ENCODE results near the gene TESMIN. TPM values are rescaled to one million over a fixed set of nuclear protein-coding genes. Genes with fewer than 3 reads are reported as not detected.

Gene TESMIN
- total RNA-seq, 1 donor from 2014 or later, result not detected

DNA sequence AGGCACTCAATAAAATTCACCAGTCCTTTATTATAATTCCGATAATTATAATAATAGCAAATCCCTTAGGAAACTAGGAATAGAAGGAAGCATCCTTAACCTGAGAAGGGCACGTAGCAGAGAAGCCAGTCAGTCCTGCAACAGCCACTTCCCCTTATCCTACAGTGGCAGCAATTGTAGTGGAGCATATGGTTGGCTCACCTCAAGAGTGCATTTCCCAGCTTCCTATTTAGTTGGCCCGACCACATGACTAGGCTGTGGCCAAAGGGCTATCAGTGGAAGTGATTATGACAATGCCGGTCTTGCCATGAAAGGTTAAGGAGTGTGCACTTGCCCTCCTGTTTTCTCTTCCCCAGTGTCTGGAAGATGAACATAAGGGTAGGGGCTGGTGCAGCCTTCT is 27.0 kb downstream of the TESMIN start:
- peaks cover 0 to 5% of the 10 kb centered on the region in 2 donors for H3K9me3 ChIP-seq
- TF ChIP-seq, protein P1, sequence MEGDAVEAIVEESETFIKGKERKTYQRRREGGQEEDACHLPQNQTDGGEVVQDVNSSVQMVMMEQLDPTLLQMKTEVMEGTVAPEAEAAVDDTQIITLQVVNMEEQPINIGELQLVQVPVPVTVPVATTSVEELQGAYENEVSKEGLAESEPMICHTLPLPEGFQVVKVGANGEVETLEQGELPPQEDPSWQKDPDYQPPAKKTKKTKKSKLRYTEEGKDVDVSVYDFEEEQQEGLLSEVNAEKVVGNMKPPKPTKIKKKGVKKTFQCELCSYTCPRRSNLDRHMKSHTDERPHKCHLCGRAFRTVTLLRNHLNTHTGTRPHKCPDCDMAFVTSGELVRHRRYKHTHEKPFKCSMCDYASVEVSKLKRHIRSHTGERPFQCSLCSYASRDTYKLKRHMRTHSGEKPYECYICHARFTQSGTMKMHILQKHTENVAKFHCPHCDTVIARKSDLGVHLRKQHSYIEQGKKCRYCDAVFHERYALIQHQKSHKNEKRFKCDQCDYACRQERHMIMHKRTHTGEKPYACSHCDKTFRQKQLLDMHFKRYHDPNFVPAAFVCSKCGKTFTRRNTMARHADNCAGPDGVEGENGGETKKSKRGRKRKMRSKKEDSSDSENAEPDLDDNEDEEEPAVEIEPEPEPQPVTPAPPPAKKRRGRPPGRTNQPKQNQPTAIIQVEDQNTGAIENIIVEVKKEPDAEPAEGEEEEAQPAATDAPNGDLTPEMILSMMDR (IDR thresholded peaks at IDR 0.05), result no peak
- H3K4me1 ChIP-seq, result no peaks in the 10 kb centered on the region
- H3K27me3 ChIP-seq, result no peaks in the 10 kb centered on the region
- no peaks in the 10 kb centered on the region for H3K36me3 ChIP-seq
- H3K4me3 ChIP-seq, result no peak overlapping the region
- intact Hi-C loops (cut with DNase I), result no loop called here
- no peak overlapping the region for H3K27ac ChIP-seq
- DNase-seq (ENCODE audit: low spot score in 2 of 2), result no peak

DNA sequence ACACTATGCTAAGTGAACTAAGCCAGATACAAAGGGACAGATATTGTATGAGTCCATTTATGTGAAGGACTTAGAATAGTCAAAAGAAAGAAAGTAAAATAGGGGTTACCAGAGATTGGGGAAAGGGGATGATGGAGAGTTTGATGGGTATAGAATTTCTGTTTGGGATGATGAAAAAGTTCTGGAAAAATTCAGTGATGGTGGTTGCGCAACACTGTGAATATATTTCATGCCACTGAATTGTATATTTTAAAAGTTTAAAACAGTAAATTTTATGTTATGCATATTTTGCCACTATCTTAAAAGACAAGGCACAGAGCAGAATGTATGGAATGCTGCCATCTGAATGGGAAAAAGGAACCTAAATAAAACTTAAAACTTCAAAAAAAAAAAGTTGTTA is 29.2 kb downstream of the TESMIN start:
- Histone ChIP-seq H3K4me1 (no peaks in the 10 kb centered on the region), H3K36me3 (no peaks in the 10 kb centered on the region), H3K27ac (no peak overlapping the region), H3K27me3 (no peaks in the 10 kb centered on the region), H3K4me3 (no peak overlapping the region), H3K9me3 (peaks cover 0 to 5% of the 10 kb centered on the region in 2 donors)
- no peak for DNase-seq (ENCODE audit: low spot score in 2 of 2)
- intact Hi-C loops (cut with DNase I), result no loop called here
- TF ChIP-seq, protein P1 (IDR thresholded peaks at IDR 0.05), result no peak

DNA sequence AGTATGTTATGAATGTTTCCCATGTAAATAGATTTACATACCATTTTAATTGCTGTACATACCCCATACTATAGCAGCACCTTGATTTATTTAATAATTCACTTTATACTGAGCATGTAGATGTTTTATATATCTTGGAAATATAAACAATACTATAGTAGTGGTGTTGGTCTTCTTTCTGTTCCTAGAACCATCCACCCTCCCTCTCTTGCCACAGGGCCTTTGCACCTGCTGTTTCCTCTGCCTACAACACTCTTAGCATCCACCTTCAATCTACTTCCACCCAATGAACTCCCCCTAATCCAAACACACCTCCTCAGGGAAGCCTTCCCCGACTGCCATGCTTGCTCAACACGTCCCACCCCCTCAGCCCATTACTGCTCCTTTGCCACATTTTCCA is 30.2 kb downstream of the TESMIN start:
- intact Hi-C loops (cut with DNase I), result no loop called here
- Histone ChIP-seq H3K27me3 (no peaks in the 10 kb centered on the region), H3K27ac (no peak overlapping the region)

GRCh38 chr11:68715456-68716122 is 35.7 kb downstream of the TESMIN start:
- peaks cover 0 to 5% of the 10 kb centered on the region in 2 donors for H3K9me3 ChIP-seq
- H3K4me3 ChIP-seq, result no peak overlapping the region
- TF ChIP-seq, protein P1 (IDR thresholded peaks at IDR 0.05), result no peak
- H3K27ac ChIP-seq, result no peak overlapping the region
- intact Hi-C loops (cut with DNase I), result no loop called here
- DNase-seq (ENCODE audit: low spot score in 2 of 2), result no peak
- H3K4me1 ChIP-seq, result no peaks in the 10 kb centered on the region
- H3K27me3 ChIP-seq, result no peaks in the 10 kb centered on the region
- no peaks in the 10 kb centered on the region for H3K36me3 ChIP-seq

More for the DNA sequence above, 30.2 kb downstream of the TESMIN start:
- Histone ChIP-seq H3K4me1 (no peaks in the 10 kb centered on the region), H3K9me3 (peaks cover 0 to 5% of the 10 kb centered on the region in 2 donors), H3K4me3 (no peak overlapping the region), H3K36me3 (no peaks in the 10 kb centered on the region)
- TF ChIP-seq, protein P1 (IDR thresholded peaks at IDR 0.05), result no peak
- DNase-seq (ENCODE audit: low spot score in 2 of 2), result no peak

- TF ChIP-seq, protein P1 (IDR thresholded peaks at IDR 0.05), result no peak
- intact Hi-C loops (cut with DNase I), result no loop called here
Measured at GRCh38 chr11:68714060-68714856, 37.1 kb downstream of the TESMIN start.

More at GRCh38 chr11:68714060-68714856, 37.1 kb downstream of the TESMIN start:
- DNase-seq (ENCODE audit: low spot score in 2 of 2), result no peak
- Histone ChIP-seq H3K9me3 (no peaks in the 10 kb centered on the region), H3K27ac (no peak overlapping the region), H3K4me1 (no peaks in the 10 kb centered on the region), H3K4me3 (no peak overlapping the region), H3K27me3 (no peaks in the 10 kb centered on the region), H3K36me3 (no peaks in the 10 kb centered on the region)

Data from ascending aorta (tissue), 2 donors.